ENCODE data around the gene SPTLC3.
A peak's percentile ranks its signal among the peaks of the same experiment; 100 is the strongest.

The SPTLC3 gene

DNA sequence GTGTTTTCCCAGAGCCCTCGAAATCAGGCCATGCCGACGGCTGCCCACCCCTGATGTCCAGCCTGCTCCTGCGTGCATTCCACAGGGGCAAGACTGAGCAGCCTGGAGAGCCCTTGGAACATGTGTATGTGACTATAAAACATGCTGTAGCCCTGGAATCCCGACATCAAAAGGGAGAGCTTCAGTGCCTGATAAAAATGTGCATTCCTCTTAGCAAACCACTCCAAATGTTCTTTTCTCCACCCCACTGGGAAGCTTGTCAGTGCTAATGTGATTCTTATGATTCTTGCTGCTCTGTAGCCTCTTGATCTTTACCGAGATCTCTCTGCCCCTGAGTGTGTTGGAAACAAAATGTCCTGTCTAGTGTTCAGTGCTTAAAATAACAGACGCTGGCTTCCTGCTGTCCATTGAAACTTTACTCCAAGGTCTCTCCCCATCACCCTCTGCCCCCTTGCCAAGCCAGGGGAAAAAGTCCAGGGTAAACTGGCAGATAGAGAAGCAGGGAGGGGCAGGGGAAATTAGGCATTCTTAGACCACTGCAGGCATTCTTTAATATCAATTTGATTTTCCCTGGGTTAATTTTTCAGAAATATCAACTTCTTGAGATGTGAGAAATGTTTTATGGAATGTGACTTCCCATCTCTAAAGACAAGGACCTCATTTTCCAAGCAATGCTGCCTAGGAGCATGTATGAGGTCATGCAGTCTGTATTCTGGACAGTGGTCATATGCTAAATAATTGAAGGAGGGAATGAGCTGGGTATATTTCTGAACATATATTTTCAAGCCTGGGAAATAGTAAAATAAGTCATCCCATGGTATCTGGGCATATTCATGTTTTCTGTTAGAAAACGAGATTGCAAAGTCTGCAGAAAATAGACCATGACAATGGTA lies 138.5 kb downstream of the SPTLC3 start:
- DNase-seq = no peak

DNA sequence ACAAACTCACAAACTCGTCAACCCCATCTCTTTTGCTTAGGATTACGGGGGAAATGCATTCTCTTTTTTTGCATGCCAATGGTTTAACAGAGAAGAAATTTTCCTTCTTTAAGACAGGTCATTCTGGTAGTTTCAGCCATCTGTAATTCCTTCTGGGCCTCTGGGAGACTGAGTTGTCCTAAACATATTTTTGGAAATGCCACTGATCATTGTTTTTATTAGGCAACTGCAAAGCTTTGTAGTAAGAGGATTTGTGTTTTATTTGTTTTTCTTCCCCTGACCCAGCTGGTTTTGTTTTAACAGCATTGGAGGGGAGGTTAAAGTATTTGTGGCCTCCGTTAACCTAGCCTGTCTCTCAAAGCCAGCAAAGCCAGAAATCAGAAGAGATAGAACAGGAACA lies 139.2 kb downstream of the SPTLC3 start:
- no peak for DNase-seq

DNA sequence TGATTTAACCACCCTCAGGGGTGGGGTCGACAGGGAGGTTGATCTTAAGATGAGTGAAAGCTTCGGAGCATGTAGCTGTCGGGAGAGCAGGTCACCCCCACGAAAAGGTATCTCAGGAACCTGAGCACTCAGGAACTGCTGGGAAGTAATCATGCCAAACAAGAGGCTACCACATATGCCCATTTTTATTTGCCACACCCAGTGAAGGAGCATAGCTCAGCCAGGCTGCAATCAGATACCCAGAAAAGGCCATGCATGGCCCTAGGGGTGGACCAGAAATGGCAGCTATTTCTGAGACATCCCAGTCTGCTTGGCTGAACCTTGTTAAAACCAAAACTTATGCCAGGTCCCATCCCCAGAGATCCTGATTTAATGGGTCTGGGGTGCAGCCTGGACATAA lies 139.6 kb downstream of the SPTLC3 start:
- no peak for DNase-seq

DNA sequence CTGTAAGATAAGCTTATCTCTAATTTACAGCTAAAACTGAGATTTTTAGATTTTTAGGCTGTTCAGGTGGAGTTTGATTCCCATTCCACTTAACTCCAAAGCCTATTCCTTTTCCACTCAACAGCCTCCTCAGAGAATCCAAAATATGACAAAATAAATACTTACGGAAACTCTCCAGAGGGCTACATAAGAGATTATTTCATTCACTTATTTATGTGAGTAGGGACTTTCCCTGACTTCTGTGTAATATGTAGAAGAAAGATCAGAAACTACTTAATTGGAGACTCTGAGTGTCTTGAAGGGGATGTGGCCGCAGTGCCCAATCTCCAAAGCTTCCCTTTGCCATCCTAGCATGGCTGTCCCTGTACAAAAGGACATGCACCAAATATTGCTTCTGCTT lies 140.2 kb downstream of the SPTLC3 start:
- DNase-seq = no peak

DNA sequence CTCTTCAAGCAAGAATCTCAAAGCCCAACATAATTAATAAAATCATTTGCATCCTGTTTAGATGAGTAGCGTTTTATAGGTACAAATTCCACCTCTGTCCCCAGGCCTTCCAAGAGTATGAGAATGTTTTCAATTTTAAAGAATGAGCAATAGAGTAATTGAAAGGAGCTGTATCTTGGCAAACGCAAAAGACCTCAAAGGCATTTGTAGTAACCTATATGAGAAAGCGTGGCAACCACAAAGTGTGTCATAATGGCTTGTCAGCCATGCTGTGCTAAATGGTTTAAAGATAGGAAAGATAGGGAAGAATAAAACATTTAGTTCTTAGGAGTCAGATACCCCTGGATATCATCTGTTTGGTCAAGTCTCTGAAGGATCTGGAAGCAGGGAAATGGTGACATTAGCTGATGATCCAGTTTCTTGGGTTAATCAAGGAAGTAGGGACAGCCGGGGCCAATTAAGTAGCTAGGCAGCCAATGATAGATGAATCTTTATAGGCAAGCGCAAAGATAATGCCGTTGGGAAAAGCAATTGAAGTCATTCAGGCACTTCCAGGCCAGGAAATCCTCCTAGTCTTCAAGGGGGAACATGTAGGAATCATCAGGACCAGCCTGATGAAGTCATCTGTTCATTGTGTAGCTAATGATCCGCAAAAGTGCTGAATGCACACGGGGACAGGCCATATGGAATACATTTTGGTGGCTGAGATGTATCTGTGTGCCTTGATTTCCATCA lies 140.8 kb downstream of the SPTLC3 start:
- DNase-seq = no peak

DNA sequence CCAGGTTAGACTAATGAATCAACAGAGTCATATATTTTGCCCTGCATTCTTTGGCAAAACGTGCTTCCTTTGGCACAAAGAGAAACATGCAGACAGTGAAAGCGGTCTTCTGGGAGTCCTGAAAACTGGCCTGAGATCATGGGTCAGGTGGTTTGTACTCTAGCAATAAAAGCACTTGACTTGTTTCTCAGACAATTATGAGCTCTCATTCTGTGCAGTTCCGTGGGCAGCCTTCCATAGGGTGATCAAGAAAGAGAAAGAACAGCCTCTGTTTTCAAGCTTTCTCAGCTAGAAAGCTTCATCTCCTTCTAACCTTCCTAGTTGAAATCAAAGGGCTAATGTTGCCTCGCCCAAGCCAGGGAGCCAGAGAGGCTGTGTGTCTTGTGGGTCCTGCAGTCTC lies 149.6 kb downstream of the SPTLC3 start:
- DNase-seq = no peak

DNA sequence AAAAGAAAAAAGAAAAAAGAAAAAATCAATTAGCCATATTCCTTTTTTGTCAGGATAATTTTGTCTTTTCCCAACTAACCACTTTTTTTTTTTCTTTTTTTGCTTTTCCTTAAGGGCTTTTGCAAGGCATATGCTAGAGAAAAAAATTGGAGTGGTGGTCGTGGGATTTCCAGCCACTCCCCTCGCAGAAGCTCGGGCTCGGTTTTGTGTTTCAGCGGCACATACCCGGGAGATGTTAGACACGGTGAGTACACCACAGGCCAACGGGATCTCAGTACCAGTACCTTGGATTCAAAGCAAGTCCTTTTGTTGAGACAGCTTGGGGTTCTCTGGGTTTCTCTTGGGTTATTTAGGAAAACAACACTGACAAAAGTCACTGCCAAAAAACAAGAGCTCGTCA lies 151.1 kb downstream of the SPTLC3 start:
- no peak for DNase-seq

DNA sequence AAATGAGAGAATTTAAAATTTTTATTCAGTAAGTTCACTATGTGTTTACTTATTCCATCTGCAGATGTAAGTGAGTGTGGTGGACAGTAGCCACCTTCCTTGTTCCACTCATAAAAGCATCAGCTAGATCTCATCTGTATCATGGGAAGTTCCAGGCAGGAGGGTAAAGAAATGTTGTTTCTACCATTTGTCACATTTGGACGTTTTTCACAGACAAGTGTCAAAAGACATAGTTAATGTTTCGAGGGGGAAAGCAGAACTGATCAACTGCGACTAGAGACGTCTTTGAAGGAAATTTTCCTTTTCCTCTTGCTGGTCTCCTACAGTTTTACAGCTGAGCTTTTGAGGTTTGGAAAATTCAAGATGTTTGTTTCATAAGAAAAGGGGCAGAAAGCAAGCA lies 156.4 kb downstream of the SPTLC3 start:
- DNase-seq = no peak

DNA sequence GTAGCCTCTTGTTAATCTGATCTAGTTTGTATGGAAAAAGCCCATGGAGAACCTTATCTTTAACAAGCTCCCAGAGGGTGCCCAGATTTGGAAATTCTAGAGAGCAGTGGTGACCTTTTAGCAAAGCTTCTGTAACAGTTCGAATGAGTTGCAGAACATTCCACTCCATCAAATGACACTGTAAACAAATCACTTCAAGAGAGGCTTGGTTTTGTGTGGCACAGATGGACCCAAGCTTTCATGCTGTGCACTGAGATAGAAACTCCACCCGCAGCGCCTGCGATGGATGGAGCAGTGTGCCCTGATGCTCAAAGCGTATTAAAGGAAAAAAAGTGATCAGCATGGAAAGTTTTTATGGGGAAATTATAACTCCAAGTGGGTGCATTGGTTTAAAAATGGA lies 157.2 kb downstream of the SPTLC3 start:
- DNase-seq = no peak

DNA sequence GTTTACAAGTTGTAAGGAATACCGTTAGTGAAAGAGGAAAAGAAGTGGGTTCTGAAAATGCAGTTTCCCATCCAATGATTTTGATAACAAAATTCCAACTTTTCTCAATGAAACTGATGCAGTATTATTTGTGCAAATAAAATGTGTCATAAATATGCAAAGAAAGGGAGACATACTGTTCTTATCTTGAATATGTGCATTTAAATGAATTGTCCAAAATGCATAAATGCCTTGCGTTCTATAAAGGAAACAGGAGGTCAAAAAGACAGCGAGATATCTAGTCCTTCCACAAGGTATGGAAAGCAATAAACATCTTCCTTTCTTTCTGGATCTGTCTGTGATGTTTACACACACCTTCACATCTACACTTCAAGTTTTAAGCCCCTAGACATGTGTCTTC lies 157.7 kb downstream of the SPTLC3 start:
- DNase-seq = no peak

DNA sequence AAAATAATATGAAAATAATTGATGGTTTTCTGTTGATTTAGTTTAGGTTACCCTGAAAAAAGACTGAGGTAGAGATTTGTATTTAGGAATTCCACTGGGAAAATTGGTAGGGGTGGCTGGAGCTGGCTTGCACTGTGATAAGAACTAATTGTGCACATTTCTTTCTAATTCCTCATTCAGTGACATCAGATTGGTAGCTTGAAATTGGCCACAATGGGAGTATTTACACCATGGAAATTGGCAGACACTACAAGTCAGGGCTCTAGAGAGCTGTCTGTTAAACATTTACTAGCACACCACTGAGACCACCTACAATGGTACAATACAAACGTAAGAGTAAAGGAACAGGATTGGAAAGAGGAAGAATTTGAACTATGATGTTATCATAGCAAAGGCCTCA lies 160.3 kb downstream of the SPTLC3 start:
- DNase-seq = no peak

DNA sequence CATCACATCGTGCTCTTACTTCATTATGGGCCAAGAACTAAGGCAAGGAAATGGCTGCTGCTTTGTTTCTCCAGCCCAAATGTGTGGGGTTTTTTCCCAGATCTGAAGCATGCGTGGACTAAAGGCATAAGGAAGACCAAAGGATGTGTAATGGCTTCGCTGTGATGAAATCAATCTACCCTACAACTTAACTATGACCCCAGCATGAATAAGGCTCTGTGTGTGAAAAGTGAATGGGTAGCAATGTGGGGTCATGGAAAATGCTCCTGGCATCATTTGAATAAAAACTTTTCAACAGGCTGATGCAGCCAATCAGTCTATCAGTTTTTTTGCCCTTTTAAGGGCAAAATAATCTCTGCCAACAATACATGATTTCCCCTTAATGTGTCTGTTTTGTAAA lies 162.0 kb downstream of the SPTLC3 start:
- no peak for DNase-seq

DNA sequence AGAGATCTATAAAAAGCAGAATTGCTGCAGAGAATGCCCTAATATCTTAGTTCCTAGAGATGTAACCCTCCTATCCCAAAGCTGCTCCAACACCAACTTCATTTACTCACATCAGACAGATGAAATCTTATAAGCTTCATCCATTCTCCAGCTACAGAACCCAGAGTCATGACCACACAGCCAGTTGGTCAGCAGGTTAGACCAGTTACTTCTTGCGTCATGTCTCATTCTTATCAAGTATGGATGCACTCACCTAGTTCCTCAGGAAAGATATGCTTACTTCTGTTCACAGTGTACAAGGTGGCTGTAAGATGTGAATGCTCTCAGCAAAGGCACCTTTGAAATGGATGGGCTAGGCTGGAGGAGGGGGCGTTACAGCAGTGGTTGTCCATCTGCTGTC lies 164.4 kb downstream of the SPTLC3 start:
- DNase-seq = no peak

DNA sequence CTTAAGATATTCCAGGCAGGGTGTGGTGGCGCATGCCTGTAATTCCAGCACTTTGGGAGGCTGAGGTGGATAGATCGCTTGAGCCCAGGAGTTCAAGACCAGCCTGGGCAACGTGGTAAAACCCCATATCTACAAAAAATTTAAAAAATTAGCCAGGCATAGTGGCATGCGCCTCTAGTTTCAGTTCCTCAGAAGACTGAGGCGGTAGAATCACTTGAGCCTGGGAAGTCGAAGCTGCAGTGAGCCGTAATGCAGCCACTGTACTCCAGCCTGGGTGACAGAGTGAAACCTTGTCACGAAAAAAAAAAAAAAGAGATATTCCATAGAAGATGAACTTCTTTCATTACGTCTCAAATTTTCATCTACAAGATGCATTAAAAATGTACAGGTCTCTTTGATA lies 165.6 kb downstream of the SPTLC3 start:
- no peak for DNase-seq

DNA sequence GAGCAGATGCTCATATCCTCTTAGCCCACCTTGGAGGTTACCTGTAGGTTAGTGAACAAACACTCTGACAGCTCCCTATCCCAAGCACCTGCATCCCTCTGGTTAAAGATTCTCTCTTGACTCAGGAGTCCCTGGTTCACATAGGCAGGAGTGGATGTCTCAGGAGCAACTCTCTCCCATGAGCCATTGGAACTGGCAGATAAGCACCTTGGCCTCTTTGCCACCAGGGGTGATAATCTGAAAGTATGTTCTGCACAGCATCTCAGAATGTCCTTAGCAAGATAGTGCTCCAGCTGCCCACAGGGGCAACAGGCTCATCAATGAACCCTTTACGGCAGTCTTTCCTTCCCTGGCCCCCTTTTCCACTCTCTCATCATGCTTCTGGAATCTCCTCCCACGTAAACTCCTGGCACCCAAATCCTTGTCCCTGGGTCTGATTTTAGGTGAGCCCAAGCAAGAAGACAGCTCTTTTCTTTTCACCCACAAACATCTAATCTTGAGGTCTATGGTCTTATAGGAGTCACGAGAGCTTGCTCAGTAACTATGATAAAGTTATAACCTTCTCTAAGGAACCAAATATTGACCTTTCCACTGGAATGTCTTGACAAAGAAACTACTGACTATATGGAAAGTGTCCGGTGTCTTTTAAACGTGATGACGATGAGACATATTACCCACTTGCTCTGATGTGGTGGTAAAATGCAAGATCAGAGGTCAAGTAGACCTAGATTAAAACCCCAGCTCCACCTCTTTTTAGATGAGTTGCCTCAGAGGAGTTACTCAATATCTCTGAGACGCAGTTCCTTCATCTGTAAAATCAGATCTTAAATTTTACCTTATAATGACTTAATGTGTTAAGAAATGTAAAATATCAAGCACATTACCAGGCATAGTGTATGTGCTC lies 172.5 kb downstream of the SPTLC3 start:
- DNase-seq = no peak

DNA sequence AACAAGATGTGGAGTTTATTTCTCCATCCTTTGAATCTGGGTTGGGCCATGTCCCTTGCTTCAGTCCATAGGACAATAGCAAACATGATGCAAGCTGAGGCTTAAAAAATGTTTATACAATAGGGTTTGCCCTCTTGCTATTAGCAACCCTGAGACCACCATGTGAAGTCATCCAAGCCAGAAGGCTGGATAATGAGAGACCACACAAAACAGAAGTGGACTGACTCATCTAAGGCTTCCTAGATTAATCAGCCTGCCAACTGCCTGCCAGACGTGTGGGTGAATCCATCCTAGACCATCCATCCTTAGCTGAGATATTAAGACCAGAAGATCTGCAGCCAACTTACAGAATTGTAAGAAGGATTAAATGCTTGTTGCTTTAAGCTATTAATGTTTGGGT lies 174.2 kb downstream of the SPTLC3 start:
- DNase-seq = no peak

DNA sequence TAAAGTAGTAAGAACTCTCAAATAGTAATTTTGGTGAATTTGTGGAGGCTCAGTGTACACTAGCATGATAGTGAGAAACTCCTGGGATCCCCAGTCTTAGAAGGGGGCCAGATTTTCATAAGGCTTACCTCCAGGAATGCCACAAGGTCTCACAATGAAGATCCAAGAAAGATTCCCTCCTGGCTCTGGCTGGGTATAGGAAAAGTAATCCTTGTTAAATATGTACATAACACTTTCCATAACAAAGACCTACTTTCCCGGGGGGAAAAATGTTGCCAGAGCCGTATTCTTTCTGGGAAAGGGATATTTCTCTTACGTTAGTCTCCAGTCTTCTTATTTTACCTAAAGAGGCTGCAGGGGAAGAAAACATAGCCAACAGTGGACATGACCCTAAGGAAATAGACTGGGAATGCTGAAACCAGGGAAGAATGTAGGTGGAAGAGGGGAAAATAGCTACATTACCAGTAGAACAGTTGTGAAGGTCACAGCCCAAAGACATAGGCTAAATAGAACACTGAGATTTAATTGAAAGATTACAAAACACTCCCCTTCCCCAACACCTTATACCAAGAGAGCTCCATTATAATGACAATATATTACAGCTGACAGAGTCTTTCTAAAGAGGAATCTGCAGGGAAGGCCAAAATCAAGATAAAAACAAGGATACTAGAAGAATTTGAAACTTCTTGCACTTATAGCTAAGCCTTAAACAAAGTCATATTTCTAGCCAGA lies 177.4 kb downstream of the SPTLC3 start:
- no peak for DNase-seq

DNA sequence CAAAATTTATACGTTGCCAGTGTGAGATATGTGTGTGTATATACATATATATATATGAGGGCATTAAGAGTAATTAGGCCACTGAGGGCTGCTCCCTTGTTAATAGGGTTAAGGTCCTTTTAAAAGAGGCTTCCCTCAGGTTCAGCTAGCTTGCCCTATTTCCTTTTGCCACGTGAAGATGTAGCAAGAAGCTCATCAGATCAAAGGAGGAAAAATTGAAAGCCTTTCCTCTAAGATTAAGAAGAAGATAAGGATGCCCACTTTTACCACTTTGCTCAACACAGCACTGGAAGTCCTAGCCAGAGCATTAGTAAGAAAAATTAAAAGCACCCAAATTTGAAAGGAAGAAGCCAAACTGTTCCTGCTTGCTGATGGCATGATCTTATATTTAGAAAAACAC lies 179.1 kb downstream of the SPTLC3 start:
- DNase-seq = no peak

DNA sequence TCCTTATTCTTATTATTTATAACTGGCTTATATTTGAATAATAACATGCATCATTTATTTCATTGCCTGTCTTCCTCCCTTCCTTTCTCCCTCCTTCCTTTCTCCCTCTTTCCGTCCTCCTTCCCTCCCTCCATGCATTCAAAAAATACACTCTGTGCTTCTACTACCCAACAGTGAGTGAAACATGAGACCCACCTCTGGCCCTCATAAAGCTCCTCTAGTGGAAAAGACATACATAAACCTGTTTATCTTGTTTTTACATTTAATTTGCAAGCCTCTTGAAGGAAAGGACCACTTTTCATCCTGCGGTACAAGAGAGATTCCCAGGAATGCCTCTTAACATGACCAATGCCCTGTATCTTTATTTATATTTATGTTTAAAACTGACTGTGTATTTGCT lies 190.5 kb downstream of the SPTLC3 start:
- no peak for DNase-seq

DNA sequence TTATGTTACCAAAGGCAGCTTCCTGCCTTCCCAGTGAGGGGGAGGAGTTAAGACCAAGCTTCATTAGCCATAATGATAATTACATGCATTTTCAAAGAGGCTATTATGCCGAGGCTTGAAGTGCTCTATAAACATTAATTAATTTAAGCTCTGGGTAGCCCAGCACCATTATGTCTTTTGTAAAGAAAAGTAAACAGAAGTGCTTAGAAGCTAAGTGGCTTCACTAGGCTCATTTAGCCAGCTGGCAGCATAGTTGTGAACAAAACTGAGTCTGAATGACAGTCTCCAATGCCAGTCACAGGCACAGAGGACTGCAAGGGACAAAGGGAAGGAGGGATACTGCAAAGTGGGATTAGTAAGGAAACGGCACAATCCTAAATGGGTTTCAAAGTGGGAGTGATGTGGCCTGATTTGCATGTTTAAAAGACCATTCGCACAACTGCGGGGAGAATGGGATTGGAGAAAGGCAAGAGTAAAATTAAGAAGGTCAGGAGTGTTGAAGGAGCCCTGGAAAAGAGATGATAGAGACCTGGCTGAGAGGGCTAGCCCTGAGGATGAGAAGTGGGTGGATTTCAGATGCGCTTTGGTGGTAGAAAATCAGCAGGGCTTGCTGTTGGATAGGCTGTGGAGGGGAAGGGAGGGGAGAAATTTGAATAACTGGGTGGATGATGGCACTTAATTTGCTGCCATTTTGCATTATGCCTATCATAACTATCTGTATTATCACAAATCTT lies 192.2 kb downstream of the SPTLC3 start:
- peak; percentile 93 for DNase-seq

DNA sequence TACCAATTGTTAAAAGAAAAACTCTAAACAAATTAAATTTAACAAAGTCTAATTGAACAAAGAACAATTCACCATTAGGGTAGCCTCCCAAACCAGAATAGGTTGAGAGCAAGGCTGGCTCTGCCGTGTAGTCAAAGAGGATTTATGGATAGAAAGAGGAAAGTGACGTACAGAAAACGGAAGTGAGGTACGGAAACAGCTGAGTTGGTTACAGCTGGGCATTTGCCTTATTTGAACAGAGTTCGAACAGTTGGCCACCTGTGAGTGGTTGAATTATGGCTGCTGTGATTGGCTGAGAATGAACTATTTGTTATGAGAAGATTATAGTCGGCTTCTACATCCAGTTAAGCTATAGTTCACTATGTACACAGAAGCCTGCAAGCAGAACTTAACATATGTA lies 193.8 kb downstream of the SPTLC3 start:
- no peak for DNase-seq

DNA sequence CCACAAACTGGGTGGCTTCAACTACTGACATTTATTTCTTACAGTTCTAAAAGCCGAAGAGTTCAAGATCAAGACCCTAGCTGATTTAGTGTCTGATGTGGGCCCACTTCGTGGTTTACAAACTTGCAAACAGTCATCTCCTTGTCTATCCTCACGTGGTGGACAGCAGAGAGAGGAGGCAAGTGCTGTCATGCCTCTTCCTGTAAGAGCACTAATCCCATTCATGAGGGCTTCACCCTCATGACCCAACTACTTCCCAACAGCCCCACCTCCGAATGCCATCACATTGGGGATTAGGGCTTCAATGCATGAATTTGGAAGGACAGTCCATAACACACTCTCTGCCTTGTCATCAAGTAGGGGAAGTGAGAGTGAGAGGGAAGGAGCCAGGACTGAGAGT lies 196.7 kb downstream of the SPTLC3 start:
- DNase-seq = no peak

All from NCI-H146 (cell line).